ENCODE data around the gene GRM5.
"Not testable (repeated sequence)": the region's sequence is repeated elsewhere in the genome, so short reads cannot be mapped to it uniquely, and the experiment has no call there.

Gene GRM5

DNA sequence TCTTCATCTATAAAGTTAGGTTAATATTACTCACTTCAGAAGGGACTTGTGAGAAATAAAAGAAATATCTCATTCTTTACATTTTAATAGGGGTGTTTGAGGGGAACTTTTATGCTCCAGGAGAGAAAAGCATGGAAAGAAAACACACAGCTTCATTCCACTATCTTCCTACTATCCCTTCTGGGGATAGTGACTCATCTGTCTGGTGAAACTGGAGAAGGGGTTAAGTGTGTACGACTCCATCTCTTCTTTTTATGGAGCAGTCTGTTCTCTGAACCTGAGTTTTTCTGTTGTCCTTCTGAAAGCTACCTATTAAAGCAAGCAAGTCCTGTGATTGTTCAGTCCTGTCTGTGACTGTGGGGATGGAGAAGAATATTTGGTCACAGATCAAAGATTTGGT is 227.6 kb downstream of the GRM5 start:
- not testable (repeated sequence) for DNase-seq (ENCODE audit: low read depth, low spot score)

DNA sequence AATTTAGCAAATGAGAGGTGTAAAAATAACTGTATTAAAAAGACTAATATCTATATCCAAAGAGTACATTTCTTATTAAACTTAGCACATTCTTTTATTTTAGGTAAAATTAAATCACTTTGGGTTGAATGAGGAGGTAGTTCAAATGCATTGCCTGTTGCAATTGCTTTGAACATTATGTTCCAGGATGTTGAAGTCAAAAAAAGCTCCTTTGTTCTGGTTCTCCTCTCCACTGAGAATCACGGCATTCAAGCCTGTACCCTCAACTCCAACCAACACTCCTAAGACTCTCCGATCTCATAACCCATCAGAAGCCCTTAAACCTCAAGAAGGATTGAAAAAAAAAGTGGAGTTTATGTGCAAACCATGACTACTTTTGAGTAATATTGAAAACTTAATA is 230.1 kb downstream of the GRM5 start:
- not testable (repeated sequence) for DNase-seq (ENCODE audit: low read depth, low spot score)

DNA sequence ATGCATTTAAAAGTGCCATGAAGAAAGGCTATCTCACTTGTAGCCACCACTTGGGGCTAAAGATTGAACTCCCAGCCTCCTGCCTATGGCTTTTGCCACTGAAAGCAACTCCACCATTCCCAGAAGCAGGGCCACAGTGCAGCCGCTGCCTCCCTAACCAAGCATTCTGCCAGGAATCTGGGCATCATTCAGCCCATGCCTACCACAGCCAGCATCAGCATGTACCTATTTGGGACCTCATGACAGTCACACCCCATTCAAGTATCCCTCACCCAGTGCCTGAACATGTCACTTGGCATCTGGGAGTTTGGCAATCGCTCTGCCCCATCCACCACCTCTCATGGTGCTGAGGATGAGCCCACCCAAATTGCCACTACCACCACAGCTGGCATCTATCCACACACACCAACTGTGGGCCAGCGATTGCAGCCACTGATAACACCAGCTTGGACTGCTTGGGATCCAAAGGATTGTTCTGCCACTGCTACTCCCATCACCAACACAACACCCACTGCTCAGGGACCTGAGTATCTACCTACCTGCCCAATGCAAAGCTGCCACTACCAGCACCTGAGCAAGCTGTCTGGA is 234.4 kb downstream of the GRM5 start:
- DNase-seq (ENCODE audit: low read depth, low spot score), result no peak

DNA sequence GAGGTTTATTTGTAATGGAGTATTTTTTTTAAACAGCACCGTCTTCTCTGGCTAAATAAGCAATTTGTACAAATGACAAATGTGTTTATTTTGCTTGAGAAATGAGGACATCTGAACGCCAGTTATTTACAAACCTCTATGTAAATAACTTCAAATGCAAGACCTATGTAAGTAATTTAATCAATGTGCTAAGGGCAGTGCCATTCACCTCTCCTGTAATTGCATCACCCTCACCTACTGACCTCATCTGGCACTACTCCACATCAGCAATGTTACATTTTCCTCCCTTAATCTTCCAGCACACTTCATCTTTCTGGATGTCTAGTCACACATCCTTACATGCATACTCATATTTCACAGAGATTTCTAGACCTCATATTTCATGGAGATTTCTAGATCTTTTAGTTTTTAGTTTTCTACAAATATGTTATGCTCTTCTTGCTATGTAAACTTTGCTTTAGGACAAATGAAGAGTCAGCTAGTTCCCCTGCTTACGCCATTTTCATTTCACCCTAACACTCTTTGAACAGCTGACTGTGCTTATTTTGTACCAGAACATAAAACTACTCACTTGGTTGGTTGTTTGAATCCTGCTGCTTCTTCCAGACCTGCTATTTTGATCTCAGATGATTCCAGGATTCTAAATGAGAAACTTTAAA is 238.6 kb downstream of the GRM5 start:
- DNase-seq (ENCODE audit: low read depth, low spot score), result no peak

DNA sequence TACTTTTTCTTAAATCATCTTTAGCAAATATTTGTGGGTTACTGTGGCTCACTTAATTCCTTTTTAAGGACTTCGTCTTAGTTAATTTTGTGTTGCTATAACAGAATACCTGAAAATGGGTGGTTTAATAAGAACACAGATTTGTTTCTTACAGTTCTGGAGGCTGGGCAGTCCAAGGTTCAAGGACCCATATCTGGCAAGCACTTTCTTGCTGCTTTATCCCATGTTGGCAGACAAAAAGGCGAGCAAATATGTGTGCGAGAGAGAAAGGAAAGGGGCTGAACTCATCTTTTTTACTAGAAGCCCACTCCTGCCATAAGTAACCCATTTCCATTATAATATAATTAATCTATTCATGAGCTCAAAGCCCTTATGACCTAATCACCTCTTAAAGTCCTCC is 246.2 kb downstream of the GRM5 start:
- DNase-seq (ENCODE audit: low read depth, low spot score), result no peak

DNA sequence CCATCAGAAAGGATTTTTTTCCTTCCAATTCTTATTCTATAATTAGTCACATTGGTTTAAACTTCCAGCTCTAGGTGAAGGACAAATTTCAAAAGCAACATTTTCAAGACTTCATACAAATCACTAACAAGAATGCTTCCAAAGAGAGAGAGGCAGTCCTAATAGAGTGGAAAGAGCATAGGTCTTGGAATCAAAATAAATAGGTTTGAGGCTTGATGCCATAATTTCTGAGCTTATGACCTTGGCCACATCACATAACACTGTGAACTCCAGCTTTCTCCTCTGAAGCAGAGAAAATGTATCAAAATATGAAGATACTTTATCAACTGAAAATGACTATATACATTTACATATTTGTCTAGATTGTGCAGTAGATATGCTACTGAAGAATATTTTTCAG is 246.8 kb downstream of the GRM5 start:
- no peak for DNase-seq (ENCODE audit: low read depth, low spot score)

DNA sequence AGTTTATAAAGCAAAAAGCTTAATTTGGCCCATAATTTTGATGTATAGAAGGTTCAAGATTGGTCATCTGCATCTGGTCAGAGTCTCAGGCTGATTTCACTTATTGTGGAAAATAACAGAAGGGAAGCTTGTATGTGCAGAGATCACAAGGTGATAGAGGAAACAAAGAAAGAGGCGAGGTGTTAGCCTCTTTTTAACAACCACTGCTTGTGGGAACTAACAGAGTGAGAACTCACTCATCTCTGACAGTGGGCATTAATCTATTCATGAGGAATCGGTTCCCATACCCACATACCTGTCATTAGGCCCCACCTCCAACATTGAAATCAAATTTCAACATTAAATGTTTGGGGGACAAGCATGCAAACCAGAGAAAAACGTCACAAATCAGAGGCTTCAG is 250.3 kb downstream of the GRM5 start:
- no peak for DNase-seq (ENCODE audit: low read depth, low spot score)

DNA sequence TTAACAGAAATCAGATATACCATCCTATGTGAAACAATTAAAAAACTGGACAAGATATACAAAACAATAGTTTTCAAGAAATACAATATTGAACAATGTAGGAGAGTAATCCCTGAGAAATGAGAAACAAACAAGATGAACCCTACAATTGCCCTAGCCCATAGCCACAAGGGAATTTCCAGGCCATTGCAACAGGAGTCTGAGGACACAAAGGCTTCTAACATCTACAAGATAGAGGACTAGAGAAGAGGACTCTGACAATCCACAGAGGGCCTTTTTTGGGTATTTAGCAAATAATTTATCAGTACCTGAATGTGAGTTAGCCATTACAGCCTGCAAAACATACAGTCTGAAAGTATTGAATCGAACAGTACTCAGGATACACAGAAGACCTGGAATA is 251.7 kb downstream of the GRM5 start:
- no peak for DNase-seq (ENCODE audit: low read depth, low spot score)

DNA sequence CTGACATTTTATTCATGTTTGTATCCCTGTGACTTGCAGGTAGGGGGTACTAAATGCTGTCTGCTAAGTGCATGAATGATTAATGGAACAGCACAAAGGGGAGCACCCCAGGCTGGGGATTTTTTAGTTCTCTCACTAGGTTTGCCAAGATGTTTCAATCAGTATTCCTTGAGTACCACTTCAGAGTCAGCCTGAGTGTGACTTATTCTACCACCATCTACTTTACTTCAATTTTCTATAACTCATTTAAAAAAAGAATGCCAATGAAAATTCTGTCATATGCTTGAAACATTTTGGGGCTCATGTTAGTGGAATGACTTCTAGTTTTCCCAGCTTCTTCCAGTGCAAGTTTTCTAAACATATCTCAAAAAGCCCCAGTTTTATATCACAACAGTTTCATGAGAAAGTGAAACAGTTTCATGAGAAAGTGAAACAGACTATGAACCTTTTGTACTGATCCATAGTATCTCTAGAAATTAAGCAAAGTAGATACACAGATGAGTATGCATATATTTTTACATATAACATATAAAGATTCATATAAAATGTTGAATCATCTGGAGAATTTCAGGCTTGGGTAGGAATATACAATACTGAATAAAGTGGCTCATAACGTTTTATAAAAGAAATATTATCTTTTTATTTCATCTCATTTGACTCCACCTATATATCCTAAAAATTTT is 252.4 kb downstream of the GRM5 start:
- DNase-seq (ENCODE audit: low read depth, low spot score), result no peak

DNA sequence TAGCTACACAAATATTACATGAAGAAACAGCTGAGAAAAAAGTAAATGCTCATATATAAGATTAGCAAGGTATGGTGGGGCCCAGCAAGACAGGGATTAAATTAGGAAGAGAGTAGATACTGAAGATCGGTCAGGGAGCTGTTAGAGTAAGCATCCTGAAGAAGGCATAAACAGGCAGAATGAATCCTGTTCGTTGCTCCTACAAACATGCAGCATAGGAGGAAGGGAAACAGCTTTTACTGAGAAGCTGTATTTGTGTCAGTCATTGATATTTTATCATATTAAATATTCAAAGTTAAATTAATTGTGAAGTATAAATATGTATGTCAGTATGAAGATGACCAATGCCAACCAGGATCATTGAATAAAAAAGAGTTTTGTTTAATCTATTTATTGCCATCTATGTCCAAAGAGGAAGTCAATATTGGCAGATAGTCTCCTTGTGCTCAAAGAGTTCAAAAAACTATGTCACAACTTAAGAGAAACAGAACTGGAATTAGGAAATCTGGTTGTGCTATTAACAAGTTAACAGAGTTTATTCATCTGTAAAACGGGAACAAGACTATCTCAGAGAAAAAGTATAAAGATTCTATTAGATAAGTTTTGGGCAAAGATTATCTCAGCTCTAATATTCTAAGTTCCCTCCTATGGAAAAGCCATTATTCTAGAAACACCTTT is 255.2 kb downstream of the GRM5 start:
- no peak for DNase-seq (ENCODE audit: low read depth, low spot score)

DNA sequence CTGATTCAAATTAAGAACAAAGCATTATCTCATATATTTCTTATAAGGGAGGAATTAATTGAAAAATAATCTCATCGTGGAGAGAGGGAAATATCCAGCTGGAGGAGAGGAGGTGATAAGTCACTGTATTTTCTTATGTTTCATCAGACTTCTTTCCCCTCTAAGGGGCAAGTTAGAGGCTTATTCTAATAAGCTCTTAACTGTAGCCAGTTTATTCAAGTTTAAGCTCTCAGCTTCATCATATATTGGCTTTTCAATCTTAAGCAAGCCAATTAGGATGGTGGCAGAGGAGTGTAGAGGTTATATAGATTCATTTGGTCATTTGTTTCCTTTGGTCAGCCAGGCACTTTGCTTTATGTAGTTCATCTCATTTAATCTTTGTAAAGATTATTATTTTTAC is 256.7 kb downstream of the GRM5 start:
- DNase-seq (ENCODE audit: low read depth, low spot score), result no peak

DNA sequence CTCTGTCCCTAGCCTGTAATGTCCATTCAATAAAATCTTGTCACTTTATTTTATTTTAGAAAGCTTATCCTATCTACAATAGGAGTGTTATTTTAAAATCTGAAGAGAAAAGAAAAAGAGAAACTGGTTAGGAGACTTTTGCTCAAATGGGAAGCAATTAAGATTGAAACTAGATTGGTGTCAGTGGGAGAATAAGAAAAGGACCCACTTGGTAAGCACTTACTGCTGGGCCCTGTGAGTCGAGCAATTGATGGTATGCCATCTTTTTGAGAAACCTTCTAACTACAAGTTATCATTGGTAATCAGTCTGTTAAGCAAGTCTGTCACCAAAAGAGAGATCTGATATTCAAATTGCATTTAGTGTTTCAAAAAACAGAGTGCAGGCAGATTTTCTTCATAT is 258.4 kb downstream of the GRM5 start:
- no peak for DNase-seq (ENCODE audit: low read depth, low spot score)

DNA sequence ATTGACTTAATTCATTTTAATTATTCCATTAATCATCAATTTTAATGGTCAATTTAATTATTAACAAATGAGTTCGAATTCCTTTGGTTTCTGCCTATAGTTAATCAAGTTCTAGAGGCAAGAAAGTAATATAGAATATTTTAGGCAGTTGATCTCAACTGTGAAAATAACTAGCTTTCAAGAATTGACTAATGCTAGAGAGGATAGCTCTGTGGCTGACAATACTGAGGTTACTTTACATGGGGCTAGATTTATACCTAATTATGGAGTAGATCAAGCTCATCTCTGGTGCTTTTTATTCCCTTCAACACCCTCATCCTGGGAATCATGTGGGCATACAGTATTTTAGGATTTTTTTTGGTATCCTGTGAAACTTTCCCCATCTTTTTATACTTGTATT is 259.4 kb downstream of the GRM5 start:
- DNase-seq (ENCODE audit: low read depth, low spot score), result no peak

DNA sequence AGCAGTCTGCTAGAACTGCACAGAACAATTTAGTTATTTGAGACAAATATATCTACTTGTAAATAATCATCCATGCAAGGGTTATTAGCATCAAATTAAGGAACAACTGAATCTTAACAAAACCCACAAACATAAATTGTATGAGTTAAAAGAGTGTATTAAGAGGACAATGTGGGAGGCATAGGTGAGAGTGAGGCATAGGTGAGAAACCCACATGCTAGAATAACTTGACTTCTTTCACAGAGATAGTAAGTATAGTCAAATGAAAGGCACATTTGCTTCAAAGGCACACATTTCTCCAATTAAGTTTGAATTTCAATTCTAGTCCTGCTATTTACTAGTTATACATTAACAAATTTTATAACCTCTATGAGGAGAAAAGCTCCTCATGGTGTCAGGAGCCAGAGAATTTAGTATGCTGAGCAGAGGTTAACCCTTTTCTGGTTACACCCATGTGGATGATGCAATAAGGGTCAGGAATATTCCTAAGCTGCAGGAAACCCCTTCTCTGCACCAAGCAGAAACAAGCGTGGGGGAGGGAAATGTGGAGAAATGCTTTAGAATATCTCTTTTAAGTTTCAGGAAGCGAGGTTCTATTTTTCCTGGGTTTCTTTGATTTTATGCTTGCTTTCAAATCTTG is 264.2 kb downstream of the GRM5 start:
- no peak for DNase-seq (ENCODE audit: low read depth, low spot score)

DNA sequence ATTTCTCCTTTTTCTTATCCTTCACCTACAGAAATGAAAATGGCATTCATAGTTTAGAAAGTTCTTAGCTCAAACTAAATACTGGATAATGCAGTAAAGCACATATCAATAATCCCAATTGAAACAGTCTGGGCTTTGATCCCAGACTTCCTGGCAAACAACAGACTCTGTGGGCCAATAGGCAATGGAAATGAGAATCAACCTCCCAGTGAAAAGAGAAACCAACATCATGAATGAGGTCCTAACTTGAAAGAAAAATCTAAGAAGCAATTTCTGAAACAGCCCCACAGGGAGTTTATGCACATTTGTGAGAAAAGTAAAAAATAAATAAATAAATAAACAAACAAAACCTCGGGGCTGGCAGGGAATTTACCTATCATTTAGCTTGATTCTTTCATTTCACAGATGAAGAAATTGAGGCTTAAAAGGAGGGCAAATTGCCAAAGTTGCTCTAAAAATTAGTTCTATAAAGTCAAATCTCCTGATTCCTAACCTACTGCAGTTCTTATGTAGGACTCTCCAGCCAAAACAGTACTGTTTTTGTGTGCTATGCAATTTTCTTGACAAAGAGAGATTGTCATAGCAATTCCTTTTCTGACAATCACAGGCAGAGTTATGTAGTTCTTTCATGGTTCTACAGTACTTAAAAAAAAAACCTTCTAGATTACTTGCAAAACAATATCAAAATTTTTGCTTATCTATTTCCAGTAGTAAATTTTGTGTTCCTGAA is 265.8 kb downstream of the GRM5 start:
- DNase-seq (ENCODE audit: low read depth, low spot score), result no peak

DNA sequence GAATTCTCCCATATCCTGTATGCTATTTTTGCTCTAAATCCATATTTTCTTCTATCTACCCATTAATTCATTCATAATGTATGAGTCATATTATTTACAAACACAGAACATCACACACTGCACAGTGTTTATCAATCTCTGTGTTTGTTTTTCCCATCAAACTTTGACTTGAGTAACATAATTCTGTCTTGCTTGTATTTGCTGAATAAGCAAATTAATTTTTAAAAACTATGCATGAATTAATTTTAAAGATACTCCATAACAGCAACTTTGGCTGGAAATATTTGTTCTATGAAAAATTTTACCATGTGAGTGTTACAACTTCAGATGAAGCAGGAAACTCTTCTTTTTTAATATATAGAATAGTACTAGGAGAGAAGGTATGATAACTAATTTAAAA is 275.6 kb downstream of the GRM5 start:
- DNase-seq (ENCODE audit: low read depth, low spot score), result no peak

DNA sequence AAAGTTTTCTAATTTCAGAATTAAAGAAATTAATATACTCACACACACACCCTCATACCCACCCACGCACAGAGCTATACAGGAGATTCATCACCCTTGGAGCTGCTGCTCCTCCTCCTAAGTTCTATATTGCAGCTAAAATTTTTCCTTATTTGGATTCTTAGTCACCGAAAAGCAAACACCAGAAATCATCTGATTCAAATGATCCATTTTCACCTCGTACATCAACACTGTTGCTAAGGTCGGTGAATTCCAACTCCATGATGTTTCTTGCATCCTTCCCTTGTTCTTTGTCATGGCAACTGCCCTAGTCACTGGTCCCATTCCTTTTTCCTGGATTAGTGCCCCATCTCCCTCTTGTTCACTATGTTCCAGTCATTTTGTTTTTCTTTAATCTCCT is 286.2 kb downstream of the GRM5 start:
- no peak for DNase-seq (ENCODE audit: low read depth, low spot score)

DNA sequence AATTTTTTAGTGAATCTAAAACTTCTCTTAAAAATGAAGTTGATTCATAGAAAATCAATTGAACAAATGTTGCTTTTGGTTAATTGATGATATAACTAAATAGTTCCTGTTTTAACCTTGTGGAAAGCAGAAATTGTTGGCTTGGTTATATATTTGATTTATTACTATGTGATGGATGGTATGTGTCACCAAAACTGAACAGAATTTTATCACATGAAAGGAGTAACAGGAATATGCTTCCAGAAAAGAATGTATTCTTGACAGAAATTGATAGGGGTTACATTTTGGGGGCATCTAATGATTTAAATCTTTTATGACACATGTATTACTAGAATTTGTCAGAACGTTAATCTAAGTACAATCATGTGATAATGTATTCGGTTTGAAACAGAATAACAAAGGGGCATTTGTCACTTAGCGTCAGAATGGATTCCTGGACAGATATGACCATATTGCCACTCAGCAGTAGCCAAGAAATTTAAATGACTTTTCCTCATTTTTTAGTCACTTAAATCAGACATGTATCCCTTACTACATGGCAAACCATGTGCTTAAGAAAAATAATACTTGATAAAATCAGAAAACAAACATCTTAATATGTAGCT is 295.2 kb downstream of the GRM5 start:
- DNase-seq (ENCODE audit: low read depth, low spot score), result no peak

DNA sequence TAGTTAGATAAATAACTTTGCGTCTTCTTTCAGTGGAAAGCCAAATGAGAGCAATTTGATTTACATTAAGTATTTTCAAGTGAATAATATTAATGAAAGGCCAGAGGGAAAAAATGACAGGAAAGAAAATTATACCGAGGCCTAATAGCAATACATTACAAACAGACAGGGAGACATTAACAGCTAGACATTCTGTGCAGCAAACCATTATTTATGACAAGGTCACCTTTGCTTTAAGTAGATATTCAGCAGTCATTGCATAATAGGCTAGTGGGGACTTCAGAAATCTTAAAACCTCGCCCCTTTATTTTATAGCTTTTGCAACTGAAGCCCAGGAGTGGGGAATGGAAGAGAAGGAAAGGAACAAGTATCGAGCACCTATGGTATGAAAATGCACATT is 321.6 kb downstream of the GRM5 start:
- no peak for DNase-seq (ENCODE audit: low read depth, low spot score)

DNA sequence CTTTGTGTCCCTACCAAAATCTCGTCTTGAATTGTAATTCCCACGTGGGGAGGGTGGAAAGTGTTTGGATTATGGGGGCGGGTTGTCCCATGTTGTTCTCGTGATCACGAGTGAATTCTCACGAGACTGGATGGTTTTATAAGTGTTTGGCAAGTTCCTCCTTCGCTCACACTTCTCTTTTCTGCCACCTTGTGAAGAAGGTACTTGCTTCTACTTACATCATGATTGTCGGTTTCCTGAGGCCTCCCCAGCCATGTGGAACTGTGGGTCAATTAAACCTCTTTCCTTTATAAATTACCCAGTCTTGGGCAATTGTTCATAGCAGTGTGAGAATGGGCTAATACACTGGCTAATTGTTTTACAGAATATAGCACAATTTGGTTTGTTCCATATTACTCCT is 326.3 kb downstream of the GRM5 start:
- DNase-seq (ENCODE audit: low read depth, low spot score), result no peak

DNA sequence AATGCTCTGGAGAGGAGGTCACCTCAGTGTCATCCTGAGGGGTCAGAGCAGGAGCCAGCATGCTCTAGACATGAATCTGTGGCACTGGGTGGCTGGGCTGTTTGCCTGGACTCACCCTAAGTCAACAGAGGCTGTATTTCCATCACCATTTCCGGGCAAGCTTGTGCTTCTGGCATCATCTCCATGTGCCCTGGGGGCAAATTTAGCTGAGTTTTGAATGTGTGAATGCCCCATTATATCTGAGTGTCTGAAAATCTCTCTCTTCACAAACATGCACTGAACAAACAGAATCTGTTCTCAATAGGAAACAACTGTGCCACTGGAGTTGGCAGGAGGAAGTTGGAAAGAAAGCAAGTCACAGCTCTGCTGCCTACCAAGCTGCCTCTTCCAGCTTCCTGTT is 356.2 kb downstream of the GRM5 start:
- DNase-seq (ENCODE audit: low read depth, low spot score), result no peak
